ENCODE data around the gene NXF2B. TPM values are rescaled to one million over a fixed set of nuclear protein-coding genes. Genes with fewer than 3 reads are reported as not detected.
"Not testable (repeated sequence)": the region's sequence is repeated elsewhere in the genome, so short reads cannot be mapped to it uniquely, and the experiment has no call there.

NXF2B gene, protein sequence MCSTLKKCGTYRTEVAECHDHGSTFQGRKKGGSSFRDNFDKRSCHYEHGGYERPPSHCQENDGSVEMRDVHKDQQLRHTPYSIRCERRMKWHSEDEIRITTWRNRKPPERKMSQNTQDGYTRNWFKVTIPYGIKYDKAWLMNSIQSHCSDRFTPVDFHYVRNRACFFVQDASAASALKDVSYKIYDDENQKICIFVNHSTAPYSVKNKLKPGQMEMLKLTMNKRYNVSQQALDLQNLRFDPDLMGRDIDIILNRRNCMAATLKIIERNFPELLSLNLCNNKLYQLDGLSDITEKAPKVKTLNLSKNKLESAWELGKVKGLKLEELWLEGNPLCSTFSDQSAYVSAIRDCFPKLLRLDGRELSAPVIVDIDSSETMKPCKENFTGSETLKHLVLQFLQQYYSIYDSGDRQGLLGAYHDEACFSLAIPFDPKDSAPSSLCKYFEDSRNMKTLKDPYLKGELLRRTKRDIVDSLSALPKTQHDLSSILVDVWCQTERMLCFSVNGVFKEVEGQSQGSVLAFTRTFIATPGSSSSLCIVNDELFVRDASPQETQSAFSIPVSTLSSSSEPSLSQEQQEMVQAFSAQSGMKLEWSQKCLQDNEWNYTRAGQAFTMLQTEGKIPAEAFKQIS
- not detected in 2 replicates for total RNA-seq (2014; rRNA removed; shearing (Covaris generic))
- not detected in 2 replicates for polyA plus RNA-seq (2014; cell fraction: nucleus; rRNA removed)

DNA sequence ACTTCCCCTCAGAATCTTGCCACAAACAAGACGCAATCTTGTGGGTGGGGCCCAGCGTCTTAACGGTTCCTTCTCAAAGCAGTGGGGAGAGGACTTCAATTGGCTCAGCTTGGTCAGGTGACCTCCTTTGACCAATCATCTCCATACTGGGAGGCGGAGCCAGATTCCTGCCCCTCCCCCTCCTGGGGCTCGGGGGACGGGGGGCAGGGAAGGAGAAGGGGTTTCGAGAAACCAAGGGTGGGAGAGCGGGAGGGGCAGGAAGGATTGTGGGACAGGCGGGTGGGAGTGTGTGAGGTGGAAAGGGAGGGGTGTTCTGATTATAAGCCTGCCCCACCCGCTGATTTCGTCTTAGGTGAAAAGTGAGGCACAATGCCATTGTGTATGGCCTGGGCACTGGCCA lies at the start of gene NXF2B:
Gene NXF2B (minus strand): TSS at position 101 of the 400 bp plus-strand sequence. CDS start 59,972 bp downstream, outside the sequence.
- DNase-seq (ENCODE audit: extremely low read depth, low read depth): not testable (repeated sequence)

DNA sequence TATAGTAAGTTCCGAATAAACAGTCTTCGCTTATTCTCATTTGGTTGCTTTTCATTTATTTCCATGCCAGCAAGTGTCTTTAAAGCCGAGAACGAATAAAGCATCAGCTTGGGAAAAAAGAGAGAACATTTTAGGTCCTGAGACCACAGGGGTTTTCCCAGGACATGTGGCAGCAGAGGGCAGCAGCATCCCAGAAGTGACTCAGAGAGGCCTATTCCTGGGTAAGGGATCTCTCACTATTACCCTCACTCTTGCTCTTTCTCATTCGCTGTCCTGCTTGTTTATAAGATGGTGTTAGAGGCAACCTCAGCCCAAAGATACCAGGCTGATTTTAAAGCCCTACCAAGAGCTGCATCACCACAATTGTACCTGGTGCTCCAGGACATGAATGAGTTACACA lies 39.0 kb upstream of the NXF2B start:
- not testable (repeated sequence) for DNase-seq (ENCODE audit: extremely low read depth, low read depth)

- not testable (repeated sequence) for DNase-seq (ENCODE audit: extremely low read depth, low read depth)
These were observed 32.0 kb upstream of the NXF2B start, which contains the start of gene TCP11X2 for GRCh38 chrX:102471762-102472220. TCP11X2 (minus strand) TSS chrX:102471812.

- not testable (repeated sequence) for DNase-seq (ENCODE audit: extremely low read depth, low read depth)
These were observed 30.4 kb upstream of the NXF2B start for GRCh38 chrX:102470215-102470614.

DNA sequence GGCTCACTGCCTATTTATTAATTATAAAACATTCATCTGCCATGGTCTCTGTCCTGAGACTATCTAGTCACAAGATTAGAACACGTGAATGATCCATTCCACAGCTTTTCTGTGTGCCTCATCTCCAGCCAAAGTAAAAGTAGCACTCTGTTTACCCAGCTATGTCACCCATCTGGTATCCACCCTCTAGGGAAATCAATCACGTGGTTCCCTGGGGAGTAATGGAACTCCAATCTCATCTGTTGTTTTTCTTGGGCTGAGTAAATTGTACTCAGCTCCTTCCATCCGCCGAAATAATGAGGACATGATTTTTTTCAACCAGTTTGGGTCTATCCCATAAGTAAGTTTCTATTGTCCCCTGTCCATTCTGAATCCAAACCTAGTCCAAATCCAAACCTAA lies 18.8 kb upstream of the NXF2B start:
- DNase-seq (ENCODE audit: extremely low read depth, low read depth): not testable (repeated sequence)

GRCh38 chrX:102414493-102414892 lies 25.3 kb downstream of the NXF2B start:
- DNase-seq (ENCODE audit: extremely low read depth, low read depth): not testable (repeated sequence)

DNA sequence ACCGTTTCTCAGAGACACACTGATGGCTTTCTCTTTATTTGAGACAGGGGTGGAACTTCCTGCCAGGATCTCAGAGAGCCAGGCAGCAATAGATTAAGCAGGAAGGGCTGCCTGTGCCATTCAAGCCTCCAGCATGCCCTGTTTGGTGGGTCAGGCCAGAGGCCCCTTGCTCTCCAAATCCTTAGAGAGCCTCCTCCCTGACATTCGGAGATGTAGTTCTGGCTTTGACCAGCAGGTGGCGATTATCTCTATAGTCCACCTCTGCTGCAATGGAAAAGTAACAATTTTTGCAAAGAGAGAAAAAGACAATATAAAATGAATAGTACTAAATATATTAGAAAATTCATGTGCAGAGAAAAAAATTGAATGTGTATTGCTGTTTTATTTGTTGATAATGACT lies 93.9 kb downstream of the NXF2B start:
- peak; percentile 54 for DNase-seq (ENCODE audit: extremely low read depth, low read depth)

DNA sequence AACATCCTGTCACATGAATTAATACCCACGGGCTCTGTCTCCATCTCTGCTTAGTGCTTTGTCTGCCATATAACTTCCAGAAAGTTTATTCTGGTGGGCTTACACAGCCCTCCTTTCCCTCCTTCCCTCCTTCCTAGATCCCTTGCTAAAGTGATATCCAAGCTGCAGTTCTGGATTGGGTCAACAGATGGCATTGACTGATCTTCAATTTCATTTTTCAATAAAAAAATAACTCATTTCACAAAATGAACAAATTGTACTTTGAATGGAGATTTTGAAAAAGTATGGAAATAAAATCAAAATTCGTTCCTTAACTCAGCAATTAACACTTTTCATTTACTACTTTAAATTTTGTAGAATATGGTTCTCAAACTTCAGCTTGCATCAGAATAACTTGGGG lies 97.9 kb downstream of the NXF2B start:
- no peak for DNase-seq (ENCODE audit: extremely low read depth, low read depth)

- DNase-seq (ENCODE audit: extremely low read depth, low read depth): no peak
These were observed 100.2 kb downstream of the NXF2B start for GRCh38 chrX:102339312-102340298.

- DNase-seq (ENCODE audit: extremely low read depth, low read depth): no peak
These were observed 101.6 kb downstream of the NXF2B start for GRCh38 chrX:102338162-102338561.

Other genes with a start within 250 kb of the NXF2B start
- not detected in 2 replicates for gene TCP11X1, start 224.7 kb downstream of the NXF2B start, total RNA-seq (2014; rRNA removed; shearing (Covaris generic))
- gene NXF2, start 192.8 kb downstream of the NXF2B start, total RNA-seq (2014; rRNA removed; shearing (Covaris generic)): not detected in 2 replicates
- not detected in 2 replicates for gene TCP11X2, start 31.8 kb upstream of the NXF2B start, total RNA-seq (2014; rRNA removed; shearing (Covaris generic))
- gene TMSB15A, start 76.7 kb upstream of the NXF2B start, total RNA-seq (2014; rRNA removed; shearing (Covaris generic)): 0.42 TPM in 1 of 2 replicates, not detected in the other
- 35.0 and 40.5 TPM in 2 replicates for gene ARMCX5, start 159.5 kb upstream of the NXF2B start, total RNA-seq (2014; rRNA removed; shearing (Covaris generic))
- 0.94 and 2.2 TPM in 2 replicates for gene GPRASP1, start 211.5 kb upstream of the NXF2B start, total RNA-seq (2014; rRNA removed; shearing (Covaris generic))

Data from NCI-H460 (cell line).